Measurements from ENCODE around the gene RBMS1.
"Not testable (repeated sequence)": the region's sequence is repeated elsewhere in the genome, so short reads cannot be mapped to it uniquely, and the experiment has no call there.

Gene RBMS1

DNA sequence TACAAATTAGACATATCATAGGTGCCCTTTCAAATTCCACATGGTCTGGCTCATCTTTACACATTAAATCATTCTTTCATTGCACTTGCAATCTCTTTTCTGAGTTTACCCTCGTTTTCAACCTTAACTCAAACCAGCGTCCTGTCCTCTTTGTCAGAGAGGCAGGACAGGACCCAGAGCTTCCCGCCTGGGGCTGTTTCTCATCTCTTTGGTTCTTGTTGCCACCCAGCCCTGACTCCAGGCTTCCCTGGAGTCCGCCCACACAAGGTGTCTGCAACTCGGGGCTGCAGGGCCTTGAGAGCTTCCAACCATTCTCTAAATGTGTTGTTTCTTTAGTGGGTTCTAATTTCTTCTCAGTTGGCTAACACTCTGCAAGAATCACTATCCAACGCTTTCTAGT, 24.4 kb downstream of the RBMS1 start:
- DNase-seq: no peak

DNA sequence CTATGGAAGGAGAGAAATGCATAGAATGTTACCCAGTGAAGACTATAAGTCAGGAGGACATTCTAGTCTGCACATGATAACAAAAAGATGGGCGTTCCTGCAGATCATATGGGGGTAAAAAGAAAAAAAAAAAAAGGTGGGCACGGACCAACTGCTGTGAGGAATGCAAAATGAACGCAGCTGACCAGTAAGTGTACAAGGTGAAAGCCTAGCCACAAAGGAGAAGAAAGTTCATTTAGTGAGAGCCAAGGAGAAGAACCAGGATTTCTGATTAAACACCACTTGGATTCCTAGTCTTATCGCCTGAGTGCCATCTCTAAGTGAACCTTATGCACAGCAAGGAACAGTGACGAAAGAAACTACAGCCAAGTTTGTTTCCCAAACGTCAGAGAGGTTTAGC, 26.5 kb downstream of the RBMS1 start:
- DNase-seq: no peak

DNA sequence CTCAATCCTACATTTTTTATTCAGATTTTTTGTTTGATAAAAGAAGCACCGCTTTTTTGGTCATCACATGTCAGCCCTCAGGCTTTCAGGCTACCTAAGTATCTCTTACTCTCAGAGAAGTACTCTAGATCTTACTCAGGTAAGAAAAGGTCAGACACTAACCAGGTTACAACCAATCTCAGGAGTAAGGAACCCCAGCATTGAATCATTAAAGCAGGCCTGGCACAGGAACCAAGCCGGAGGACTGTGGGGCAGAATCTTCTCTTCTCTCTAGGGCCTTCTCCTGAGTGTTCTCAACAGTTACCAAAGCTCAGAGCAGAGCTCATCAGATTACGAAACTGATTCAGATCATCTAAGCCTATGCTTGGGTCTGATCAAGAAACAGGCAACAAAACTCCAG, 28.2 kb downstream of the RBMS1 start:
- DNase-seq: no peak

- DNase-seq: no peak
These were observed 28.6 kb downstream of the RBMS1 start for GRCh38 chr2:160465002-160465401.

DNA sequence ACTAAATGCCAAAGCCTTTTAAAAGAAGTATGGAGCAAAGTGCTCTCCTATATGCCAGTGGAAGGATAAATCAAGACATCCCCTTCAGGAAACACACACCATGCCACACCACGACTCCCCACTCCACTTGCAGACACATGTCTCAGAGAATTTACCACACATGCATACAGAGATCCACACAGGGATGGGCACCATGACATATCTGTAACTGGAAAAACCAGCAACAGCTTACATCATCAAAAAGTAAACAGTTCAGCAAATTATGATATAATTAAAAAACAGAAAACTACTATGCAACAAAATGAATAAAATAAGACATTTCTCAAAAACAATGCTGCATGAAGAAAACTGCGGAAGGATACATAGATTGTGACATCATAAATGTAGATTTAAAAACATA, 29.6 kb downstream of the RBMS1 start:
- DNase-seq: no peak

DNA sequence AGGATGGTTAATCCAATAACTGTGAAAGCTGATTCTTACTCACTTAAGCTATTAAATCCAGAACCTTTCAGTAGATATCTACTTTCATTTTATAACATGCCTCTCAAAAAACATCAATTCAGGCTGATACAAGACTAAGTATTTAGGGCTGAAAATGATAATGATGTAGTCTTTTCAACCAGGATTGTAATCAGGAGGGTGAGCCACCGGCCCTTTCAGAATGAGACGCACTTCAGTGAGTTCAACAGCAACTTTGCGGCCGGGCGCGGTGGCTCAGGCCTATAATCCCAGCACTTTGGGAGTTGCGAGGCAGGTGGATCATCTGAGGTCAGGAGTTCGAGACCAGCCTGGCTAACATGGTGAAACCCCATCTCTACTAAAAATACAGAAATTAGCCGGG, 30.4 kb downstream of the RBMS1 start:
- DNase-seq: no peak

DNA sequence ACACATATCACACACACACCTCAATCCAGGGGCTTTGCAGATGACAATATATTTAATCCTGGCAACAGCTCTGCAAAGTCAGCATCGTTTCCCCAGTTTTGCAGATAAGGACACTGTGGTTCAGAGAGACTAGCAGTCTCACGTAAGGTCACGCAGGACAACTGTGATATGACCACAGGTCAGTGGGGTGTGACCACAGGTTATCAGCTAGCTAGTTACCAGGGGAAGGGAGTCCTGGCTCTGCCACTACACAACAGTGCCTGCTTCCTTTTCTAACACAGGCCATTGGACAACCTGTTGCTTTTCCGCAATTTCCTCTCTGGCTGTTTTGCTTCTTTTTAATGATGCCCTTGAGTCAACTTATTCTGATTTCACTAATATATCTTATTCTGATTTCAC, 33.3 kb downstream of the RBMS1 start:
- no peak for DNase-seq

- DNase-seq: no peak
These were observed 33.9 kb downstream of the RBMS1 start for GRCh38 chr2:160459538-160460332.

- no peak for DNase-seq
These were observed 34.7 kb downstream of the RBMS1 start for GRCh38 chr2:160458718-160459453.

DNA sequence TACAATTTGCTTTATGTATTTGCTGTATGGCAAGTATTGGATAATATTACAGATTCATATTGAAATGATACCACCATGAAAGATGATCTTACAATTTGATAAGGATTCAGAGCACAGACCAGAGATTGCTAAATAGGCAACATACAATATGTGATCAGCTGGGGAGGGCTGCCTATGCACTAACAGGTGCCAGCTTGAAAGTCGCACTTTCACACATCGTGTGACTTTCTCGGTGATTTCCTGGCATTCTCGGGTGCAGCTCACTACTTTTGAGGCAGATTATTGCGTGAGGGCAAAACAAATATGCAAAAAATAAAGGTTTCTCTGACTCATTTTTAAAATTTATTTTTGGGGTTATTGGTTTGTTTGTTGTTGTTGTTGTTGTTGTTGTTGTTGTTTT, 36.0 kb downstream of the RBMS1 start:
- no peak for DNase-seq

GRCh38 chr2:160454070-160454797, 39.4 kb downstream of the RBMS1 start:
- DNase-seq: no peak

GRCh38 chr2:160453111-160453820, 40.3 kb downstream of the RBMS1 start:
- no peak for DNase-seq

GRCh38 chr2:160450486-160450885, 43.1 kb downstream of the RBMS1 start:
- DNase-seq: no peak

DNA sequence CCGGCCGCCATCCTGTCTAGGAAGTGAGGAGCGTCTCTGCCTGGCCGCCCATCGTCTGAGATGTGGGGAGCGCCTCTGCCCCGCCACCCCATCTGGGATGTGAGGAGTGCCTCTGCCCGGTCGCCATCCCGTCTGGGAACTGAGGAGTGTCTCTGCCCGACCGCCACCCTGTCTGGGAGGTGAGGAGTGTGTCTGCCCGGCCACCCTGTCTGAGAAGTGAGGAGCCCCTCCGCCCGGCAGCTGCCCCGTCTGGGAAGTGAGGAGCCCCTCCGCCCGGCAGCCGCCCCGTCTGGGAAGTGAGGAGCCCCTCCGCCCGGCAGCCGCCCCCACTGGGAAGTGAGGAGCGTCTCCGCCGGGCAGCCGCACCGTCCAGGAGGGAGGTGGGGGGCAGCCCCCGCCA, 44.8 kb downstream of the RBMS1 start:
- not testable (repeated sequence) for DNase-seq

DNA sequence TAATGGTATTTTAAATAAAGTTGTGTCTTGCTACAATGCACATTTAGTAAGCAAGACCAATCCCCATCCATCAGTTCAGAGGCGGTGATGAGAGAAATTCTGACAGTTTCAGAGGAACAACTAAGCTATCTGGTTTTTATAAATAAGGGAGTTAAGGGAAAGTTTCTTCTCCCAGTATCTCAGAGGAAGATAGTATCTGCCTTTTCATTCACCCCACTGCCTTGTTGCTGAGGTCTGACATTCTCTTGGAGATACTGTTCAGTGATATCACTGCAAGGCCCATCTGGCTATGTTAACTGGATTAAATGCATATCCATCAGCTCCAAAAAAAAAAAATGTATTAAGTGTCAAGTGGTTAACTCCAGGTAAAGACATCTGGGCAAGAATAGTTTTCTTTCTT, 47.9 kb downstream of the RBMS1 start:
- DNase-seq: no peak

- no peak for DNase-seq
These were observed 51.0 kb downstream of the RBMS1 start for GRCh38 chr2:160442603-160443002.

- no peak for DNase-seq
These were observed 52.7 kb downstream of the RBMS1 start for GRCh38 chr2:160440888-160441287.

- not testable (repeated sequence) for DNase-seq
These were observed 54.6 kb downstream of the RBMS1 start for GRCh38 chr2:160439038-160439437.

- DNase-seq: no peak
These were observed 56.3 kb downstream of the RBMS1 start for GRCh38 chr2:160437273-160437672.

DNA sequence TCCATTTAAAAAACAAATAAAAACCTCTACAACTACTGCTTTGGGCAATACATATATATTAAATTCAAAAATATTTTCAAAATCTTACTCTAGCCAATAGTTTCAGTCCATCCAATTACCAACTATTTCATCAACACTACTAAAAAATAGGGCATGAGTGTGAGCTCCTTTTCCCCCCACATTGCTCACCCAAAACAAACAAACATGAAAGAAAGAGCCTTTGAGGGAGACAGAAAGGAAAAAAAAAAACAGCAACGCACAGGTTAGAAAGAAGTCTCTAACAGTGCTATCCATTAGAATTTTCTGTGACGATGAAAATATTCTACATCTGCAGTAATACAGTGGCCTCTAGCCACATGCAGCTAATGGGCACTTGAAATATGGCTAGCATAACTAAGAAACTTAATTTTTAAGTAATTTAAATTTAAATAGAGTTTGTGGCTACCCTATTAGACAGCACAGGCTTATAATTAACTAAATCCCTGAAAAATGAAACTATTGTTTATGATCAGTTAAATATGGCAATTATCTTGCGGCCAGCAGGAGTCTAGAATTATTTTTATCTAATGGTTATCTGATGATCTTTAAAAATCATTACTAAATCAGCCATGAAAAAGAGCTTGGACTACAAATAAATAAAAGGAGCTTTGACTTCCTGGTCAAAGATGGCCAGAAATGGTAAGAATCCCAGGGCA, 59.2 kb downstream of the RBMS1 start:
- no peak for DNase-seq

DNA sequence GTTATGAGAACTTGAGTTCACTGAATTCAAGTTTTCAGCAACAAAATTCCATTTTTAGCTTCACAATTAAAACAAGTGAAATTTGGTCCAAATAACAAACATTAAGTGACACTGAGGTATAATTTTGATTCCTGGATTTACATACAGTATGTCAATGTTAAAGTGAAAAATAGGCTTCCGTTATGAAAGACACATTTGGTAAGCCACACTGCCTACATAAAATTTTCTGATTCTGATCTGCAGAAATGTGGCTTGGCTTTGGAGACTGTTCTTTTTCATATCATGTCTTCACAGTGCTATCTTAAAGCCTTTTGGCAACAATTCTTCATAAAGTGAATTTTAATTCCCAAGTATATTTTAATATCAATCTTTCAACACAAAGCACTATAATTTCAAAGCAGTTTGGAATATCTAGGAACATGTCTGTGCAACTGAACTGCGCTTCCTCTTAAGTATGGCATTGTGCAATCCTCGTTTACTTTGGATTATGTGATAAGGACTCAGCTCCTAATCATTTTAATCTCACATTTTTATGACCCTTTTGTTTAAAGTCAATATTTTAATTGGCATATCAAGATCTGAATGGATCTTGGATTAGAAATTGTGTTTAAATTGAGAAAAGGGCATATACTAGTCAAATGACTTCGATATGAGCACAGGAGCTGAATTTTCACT, 60.0 kb downstream of the RBMS1 start:
- DNase-seq: no peak

GRCh38 chr2:160432633-160433032, 61.0 kb downstream of the RBMS1 start:
- no peak for DNase-seq
